CD4-positive, alpha-beta T cell (primary cell): ENCODE results near the gene PRELID2. TPM values are rescaled to one million over a fixed set of nuclear protein-coding genes. Genes with fewer than 3 reads are reported as not detected.
"Not testable (repeated sequence)": the region's sequence is repeated elsewhere in the genome, so short reads cannot be mapped to it uniquely, and the experiment has no call there.

Experiments
- ATAC-seq: fragments of 200-7000 bp; cut with Tn5 transposase; one replicate; pipeline ENCODE4 v1.10.0; 2022; ENCODE audit warnings: mild to moderate bottlenecking; ENCODE audit not compliant: poor library complexity
- CTCF ChIA-PET: fragments of 350-600 bp; sonication (Branson Sonifier 250); formaldehyde crosslinking; loops from one replicate; lab custom pipeline; 2021; ENCODE audit warnings: antibody characterized with exemption, inconsistent platforms; lab: Charles Lee
- POLR2A ChIA-PET: fragments of 350-600 bp; sonication (Branson Sonifier 250); formaldehyde crosslinking; loops from one replicate; lab custom pipeline; 2021; ENCODE audit warnings: antibody characterized with exemption, inconsistent platforms; lab: Charles Lee
- DNase-seq, 14 experiments: peaks; one replicate each; pipeline ENCODE4 v3.0.0-alpha.2; 2013 to 2020; ENCODE audit warnings: mixed read lengths in 2 of 14
- H3K27ac ChIP-seq, 2 donors: one replicate each; pipeline versions ENCODE4 v1.5.1 to v1.7.0; 2013; ENCODE audit warnings: low read length in 2 of 2, low read depth in 1 of 2, mild to moderate bottlenecking in 1 of 2
- H3K27me3 ChIP-seq, 2 experiments: 1 replicate in 1 of 2; 2 replicates in 1 of 2; pipeline versions ENCODE4 v1.6.1 to v1.7.0; 2013; ENCODE audit warnings: low read length in 2 of 2, control low read depth in 1 of 2, mild to moderate bottlenecking in 1 of 2, moderate library complexity in 1 of 2; ENCODE audit not compliant: insufficient read depth in 2 of 2, control insufficient read depth in 1 of 2
- H3K36me3 ChIP-seq: one replicate; pipeline ENCODE4 v1.6.1; 2013; ENCODE audit warnings: low read length, control low read depth; ENCODE audit not compliant: insufficient read depth
- H3K4me1 ChIP-seq: one replicate; pipeline ENCODE4 v1.6.1; 2013; ENCODE audit warnings: low read length, control low read depth; ENCODE audit not compliant: insufficient read depth
- H3K4me3 ChIP-seq: one replicate; pipeline ENCODE4 v1.5.1; 2013; ENCODE audit warnings: mild to moderate bottlenecking, low read length, moderate library complexity
- H3K9me3 ChIP-seq, 2 experiments: 1 replicate in 1 of 2; 2 replicates in 1 of 2; pipeline versions ENCODE4 v1.6.1 to v1.7.0; 2013; ENCODE audit warnings: low read length in 2 of 2, mild to moderate bottlenecking in 2 of 2, control low read depth in 1 of 2, moderate library complexity in 1 of 2; ENCODE audit not compliant: control insufficient read depth in 1 of 2, insufficient read depth in 1 of 2
- H3K27ac Mint-ChIP-seq: one replicate; pipeline ENCODE4 v1.8.0; 2020; ENCODE audit warnings: mixed read lengths
- H3K27me3 Mint-ChIP-seq: one replicate; pipeline ENCODE4 v1.8.0; 2021; ENCODE audit warnings: mixed read lengths
- H3K36me3 Mint-ChIP-seq: one replicate; pipeline ENCODE4 v1.8.0; 2021; ENCODE audit warnings: low read depth, mixed read lengths
- H3K4me1 Mint-ChIP-seq: one replicate; pipeline ENCODE4 v1.8.0; 2021; ENCODE audit warnings: low read depth, mixed read lengths
- H3K4me3 Mint-ChIP-seq: one replicate; pipeline ENCODE4 v1.8.0; 2020; ENCODE audit warnings: mild to moderate bottlenecking, mixed read lengths
- H3K9me3 Mint-ChIP-seq: one replicate; pipeline ENCODE4 v1.8.0; 2020; ENCODE audit warnings: mixed read lengths
- CTCF ChIP-seq: fragments of 200-600 bp; IDR thresholded peaks from one replicate; pipeline ENCODE4 v1.8.0; 2022; ENCODE audit warnings: antibody characterized with exemption, mild to moderate bottlenecking
- intact Hi-C, 2 experiments: fragments of 100-400 bp; cut with DNase I in 1 of 2; cut with micrococcal nuclease in 1 of 2; formaldehyde crosslinking; loops; one replicate each; pipeline versions ENCODE4 v1.15.1 to v1.9.0; 2023 to 2025; cut with DNase I, micrococcal nuclease
- total RNA-seq, 174 experiments: library from RNA in 2 of 174; stranded (reverse) in 2 of 174; gene quantifications; one replicate each; pipeline ENCODE4 v1.2.3 and lab custom pipeline; 2021 to 2026

PRELID2 gene
- total RNA-seq, 2 experiments from 2014 or later: 0.44 to 0.56 TPM

DNA sequence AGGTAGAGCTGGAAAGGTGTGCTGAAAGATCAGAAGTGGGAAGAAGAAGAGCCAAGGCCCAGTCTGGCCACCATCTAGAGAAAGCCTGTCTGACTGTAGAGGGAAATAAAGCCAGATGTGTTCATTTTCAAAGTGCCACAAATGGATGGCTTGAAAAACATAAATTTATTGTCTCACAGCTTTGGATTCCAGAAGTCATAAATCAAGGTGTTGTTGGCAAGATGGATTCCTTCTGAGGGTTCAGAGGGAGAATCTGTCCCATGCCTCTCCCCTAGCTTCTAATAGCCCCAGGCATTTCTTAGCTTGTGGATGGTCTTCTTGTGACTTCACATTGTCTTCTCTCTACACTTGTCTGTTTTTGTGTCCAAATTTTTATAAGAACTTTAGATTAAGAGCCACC lies 6.2 kb upstream of the PRELID2 start:
- Histone ChIP-seq H3K4me1 (no peaks in the 10 kb centered on the region), H3K27me3 (no peaks in the 10 kb centered on the region), H3K27ac (no peak overlapping the region), H3K36me3 (no peaks in the 10 kb centered on the region), H3K9me3 (no peaks in the 10 kb centered on the region), H3K4me3 (no peak overlapping the region)
- H3K36me3 Mint-ChIP-seq: no peaks in the 10 kb centered on the region
- H3K4me1 Mint-ChIP-seq: peaks cover 4% of the 10 kb centered on the region
- H3K27ac Mint-ChIP-seq: no peak overlapping the region
- ATAC-seq (no peak), DNase-seq (no peak)
- TF ChIP-seq CTCF: no peak
- intact Hi-C loops: no loop called here
- POLR2A ChIA-PET: no interaction called here
- peaks cover 10% of the 10 kb centered on the region for H3K27me3 Mint-ChIP-seq
- CTCF ChIA-PET: no interaction called here
- H3K9me3 Mint-ChIP-seq: no peaks in the 10 kb centered on the region
- H3K4me3 Mint-ChIP-seq: no peak overlapping the region

- no peak for DNase-seq
- no peaks in the 10 kb centered on the region for H3K9me3 ChIP-seq
- no peaks in the 10 kb centered on the region for H3K36me3 ChIP-seq
- H3K4me1 ChIP-seq: peaks cover 6% of the 10 kb centered on the region
- Mint-ChIP-seq H3K27ac (no peak overlapping the region), H3K4me1 (peaks cover 4% of the 10 kb centered on the region), H3K36me3 (no peaks in the 10 kb centered on the region), H3K4me3 (no peak overlapping the region), H3K27me3 (peaks cover 10% of the 10 kb centered on the region), H3K9me3 (no peaks in the 10 kb centered on the region)
- H3K27me3 ChIP-seq: no peaks in the 10 kb centered on the region
- H3K27ac ChIP-seq: no peak overlapping the region
- no peak for ATAC-seq
- POLR2A ChIA-PET: no interaction called here
- no peak for TF ChIP-seq CTCF
- CTCF ChIA-PET: no interaction called here
- intact Hi-C loops: no loop called here
- no peak overlapping the region for H3K4me3 ChIP-seq
These were observed 5.5 kb upstream of the PRELID2 start for GRCh38 chr5:145840458-145841132.

GRCh38 chr5:145838276-145838675 lies 3.1 kb upstream of the PRELID2 start:
- intact Hi-C loops: no loop called here
- Histone ChIP-seq H3K27me3 (peaks cover 3 to 6% of the 10 kb centered on the region in 2 experiments), H3K27ac (no peak overlapping the region), H3K9me3 (no peaks in the 10 kb centered on the region), H3K4me3 (no peak overlapping the region), H3K36me3 (no peaks in the 10 kb centered on the region), H3K4me1 (peaks cover 13% of the 10 kb centered on the region)
- no peak overlapping the region for H3K4me3 Mint-ChIP-seq
- CTCF ChIA-PET: no interaction called here
- no peaks in the 10 kb centered on the region for H3K36me3 Mint-ChIP-seq
- ATAC-seq (no peak), DNase-seq (no peak)
- H3K4me1 Mint-ChIP-seq: peaks cover 13% of the 10 kb centered on the region
- no peak for TF ChIP-seq CTCF
- POLR2A ChIA-PET: no interaction called here
- peaks cover 22% of the 10 kb centered on the region for H3K27me3 Mint-ChIP-seq
- H3K27ac Mint-ChIP-seq: no peak overlapping the region
- H3K9me3 Mint-ChIP-seq: no peaks in the 10 kb centered on the region

GRCh38 chr5:145836241-145836640 lies 1.1 kb upstream of the PRELID2 start:
- H3K36me3 Mint-ChIP-seq, H3K36me3 ChIP-seq, H3K27me3 ChIP-seq, H3K9me3 ChIP-seq, ATAC-seq, H3K9me3 Mint-ChIP-seq, POLR2A ChIA-PET, CTCF ChIA-PET, DNase-seq, intact Hi-C loops, H3K27ac ChIP-seq, H3K4me3 ChIP-seq, H3K27ac Mint-ChIP-seq: not testable (repeated sequence)
- H3K4me3 Mint-ChIP-seq: peak overlapping the region; percentile 68
- peaks cover 13% of the 10 kb centered on the region for H3K4me1 ChIP-seq
- H3K27me3 Mint-ChIP-seq: peaks cover 22% of the 10 kb centered on the region
- H3K4me1 Mint-ChIP-seq: peaks cover 13% of the 10 kb centered on the region
